ENCODE data around the gene PNPLA1.

DNA sequence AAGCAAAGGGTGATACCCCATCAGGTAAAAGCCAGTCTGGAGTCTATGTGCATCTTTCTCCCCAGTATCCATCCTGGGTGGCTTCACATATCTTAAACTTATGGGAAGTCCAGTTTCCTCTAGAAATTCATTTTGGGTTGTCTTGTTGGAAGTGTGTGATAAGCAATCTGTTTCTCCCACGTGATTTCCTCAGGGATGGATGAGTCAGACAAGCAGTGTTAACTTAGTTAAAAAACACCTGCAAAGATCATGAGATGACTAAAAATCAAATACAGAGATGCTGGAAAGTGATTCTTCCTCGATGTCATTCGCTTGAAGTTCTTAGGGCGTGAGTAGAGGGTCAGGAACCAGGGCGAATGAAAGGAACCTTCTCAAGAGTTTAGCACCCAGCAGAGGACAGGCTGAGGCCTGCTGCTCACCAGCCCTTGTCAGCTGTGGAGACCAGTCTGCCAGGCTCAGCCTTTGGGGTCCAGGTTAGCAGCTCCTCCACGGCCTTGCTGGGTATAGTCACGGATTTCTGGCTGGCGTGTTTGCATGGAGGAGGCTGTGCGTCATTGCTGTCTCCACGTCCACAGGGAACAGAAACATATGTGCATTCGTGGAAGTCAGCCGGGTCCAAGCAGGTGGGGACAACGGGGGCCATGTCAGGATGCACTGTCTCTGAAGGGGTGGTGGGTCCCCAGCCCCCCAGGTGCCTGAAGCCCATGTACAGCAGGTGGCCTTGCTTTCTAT, 2.8 kb upstream of the PNPLA1 start:
- TF ChIP-seq CTCF (tag by site-specific recombination; IDR thresholded peaks at IDR 0.05), result no peak
- TF ChIP-seq ZNF274 (IDR thresholded peaks at IDR 0.05; ENCODE audit: low read length), result no peak
- TF ChIP-seq ZNF274 (tag by site-specific recombination; IDR thresholded peaks at IDR 0.05; ENCODE audit: borderline replicate concordance), result no peak
- TF ChIP-seq, protein P1, sequence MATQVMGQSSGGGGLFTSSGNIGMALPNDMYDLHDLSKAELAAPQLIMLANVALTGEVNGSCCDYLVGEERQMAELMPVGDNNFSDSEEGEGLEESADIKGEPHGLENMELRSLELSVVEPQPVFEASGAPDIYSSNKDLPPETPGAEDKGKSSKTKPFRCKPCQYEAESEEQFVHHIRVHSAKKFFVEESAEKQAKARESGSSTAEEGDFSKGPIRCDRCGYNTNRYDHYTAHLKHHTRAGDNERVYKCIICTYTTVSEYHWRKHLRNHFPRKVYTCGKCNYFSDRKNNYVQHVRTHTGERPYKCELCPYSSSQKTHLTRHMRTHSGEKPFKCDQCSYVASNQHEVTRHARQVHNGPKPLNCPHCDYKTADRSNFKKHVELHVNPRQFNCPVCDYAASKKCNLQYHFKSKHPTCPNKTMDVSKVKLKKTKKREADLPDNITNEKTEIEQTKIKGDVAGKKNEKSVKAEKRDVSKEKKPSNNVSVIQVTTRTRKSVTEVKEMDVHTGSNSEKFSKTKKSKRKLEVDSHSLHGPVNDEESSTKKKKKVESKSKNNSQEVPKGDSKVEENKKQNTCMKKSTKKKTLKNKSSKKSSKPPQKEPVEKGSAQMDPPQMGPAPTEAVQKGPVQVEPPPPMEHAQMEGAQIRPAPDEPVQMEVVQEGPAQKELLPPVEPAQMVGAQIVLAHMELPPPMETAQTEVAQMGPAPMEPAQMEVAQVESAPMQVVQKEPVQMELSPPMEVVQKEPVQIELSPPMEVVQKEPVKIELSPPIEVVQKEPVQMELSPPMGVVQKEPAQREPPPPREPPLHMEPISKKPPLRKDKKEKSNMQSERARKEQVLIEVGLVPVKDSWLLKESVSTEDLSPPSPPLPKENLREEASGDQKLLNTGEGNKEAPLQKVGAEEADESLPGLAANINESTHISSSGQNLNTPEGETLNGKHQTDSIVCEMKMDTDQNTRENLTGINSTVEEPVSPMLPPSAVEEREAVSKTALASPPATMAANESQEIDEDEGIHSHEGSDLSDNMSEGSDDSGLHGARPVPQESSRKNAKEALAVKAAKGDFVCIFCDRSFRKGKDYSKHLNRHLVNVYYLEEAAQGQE (tag by site-specific recombination; IDR thresholded peaks at IDR 0.05), result no peak
- TF ChIP-seq ZNF449 (tag by site-specific recombination; IDR thresholded peaks at IDR 0.05), result no peak
- no peak for TF ChIP-seq ATF2 (tag by site-specific recombination; IDR thresholded peaks at IDR 0.05; ENCODE audit: low read depth)

All from HEK293 (cell line).